Choroid plexus epithelial cell (primary cell): ENCODE results near the gene ALMS1.
"Not testable (repeated sequence)": the region's sequence is repeated elsewhere in the genome, so short reads cannot be mapped to it uniquely, and the experiment has no call there.

Source experiments
- DNase-seq: peaks from one replicate; pipeline ENCODE4 v3.0.0-alpha.2; 2010; ENCODE audit warnings: low read depth
- H3K4me3 ChIP-seq: 2 replicates; pipeline ENCODE4 v1.5.1; 2011; ENCODE audit warnings: low read depth, mild to moderate bottlenecking, control low read depth, low read length, moderate library complexity
- TF ChIP-seq, protein P1 (sequence below): conservative IDR thresholded peaks from 2 replicates; pipeline ENCODE4 v1.5.1; 2011; ENCODE audit warnings: low read depth, mild to moderate bottlenecking, control low read depth, inconsistent platforms, low read length, moderate library complexity

The ALMS1 gene

DNA sequence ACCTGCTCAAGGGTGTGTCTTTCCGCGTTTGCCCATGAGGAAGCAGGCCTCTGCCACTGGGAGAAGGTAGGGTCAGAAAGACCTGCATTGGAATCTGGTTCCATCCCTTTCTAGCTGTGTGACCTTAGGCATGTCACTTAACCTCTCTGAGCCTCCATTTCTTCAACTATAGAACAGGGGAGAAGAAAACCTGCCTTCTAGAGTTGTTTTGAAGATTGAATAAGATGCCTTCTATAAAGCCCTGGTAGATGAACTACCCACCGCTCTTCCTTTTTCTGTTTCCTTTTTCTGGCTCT is 256.1 kb downstream of the ALMS1 start:
- no peak overlapping the region for H3K4me3 ChIP-seq
- DNase-seq = no peak
- TF ChIP-seq, protein P1, sequence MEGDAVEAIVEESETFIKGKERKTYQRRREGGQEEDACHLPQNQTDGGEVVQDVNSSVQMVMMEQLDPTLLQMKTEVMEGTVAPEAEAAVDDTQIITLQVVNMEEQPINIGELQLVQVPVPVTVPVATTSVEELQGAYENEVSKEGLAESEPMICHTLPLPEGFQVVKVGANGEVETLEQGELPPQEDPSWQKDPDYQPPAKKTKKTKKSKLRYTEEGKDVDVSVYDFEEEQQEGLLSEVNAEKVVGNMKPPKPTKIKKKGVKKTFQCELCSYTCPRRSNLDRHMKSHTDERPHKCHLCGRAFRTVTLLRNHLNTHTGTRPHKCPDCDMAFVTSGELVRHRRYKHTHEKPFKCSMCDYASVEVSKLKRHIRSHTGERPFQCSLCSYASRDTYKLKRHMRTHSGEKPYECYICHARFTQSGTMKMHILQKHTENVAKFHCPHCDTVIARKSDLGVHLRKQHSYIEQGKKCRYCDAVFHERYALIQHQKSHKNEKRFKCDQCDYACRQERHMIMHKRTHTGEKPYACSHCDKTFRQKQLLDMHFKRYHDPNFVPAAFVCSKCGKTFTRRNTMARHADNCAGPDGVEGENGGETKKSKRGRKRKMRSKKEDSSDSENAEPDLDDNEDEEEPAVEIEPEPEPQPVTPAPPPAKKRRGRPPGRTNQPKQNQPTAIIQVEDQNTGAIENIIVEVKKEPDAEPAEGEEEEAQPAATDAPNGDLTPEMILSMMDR = no peak

DNA sequence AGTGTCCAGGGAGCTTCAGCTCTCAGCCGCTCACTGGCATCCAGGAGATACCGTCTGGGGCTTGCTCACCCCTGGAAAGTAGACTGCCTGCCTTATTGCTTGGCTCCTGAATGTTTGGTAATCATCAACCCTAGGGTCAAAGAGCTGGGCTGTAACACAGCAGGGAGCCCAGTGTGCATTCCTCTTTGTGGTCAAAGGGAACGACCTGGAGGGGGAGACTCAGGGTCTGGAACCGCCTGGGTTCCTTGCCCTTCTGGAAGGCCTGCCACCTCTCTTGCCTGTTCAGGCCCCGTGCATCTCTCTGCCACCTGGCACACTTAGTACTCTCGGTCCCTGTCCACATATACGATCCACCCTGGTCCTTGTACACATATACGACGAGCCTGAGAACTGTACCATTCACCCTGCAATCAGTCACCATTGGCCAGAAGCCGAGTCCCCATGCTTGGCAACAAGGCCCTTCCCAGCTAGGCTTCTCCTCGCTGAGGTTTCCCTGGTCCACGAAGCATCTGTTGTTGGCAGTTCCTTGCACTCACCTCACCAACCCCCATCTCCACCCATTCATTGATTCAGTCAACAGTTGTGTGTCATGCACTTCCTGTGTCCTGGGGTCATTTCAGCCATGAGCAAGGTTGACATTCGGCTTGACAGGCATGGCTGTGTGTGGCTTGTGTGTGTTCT is 256.8 kb downstream of the ALMS1 start, which contains the start of gene NAT8:
TSS of gene NAT8 (minus strand) at position 85 of the 681 bp plus-strand sequence. CDS start 794 bp downstream, outside the sequence.
- DNase-seq = peak; percentile 1
- TF ChIP-seq, protein P1 = no peak
- no peak within 1 kb of the TSS for H3K4me3 ChIP-seq

DNA sequence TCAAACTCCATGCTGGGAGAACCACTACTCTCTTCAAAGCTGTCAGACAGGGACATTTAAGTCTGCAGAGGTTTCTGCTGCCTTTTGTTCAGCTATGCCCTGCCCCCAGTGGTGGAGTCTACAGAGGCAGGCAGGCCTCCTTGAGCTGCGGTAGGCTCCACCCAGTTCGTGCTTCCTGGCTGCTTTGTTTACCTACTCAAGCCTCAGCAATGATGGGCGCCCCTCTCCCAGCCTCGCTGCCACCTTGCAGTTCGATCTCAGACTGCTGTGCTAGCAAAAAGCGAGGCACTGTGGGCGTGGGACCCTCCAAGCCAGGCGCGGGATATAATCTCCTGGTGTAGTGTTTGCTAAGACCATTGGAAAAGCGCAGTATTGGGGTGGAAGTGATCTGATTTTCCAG is 262.1 kb downstream of the ALMS1 start:
- not testable (repeated sequence) for H3K4me3 ChIP-seq, DNase-seq

DNA sequence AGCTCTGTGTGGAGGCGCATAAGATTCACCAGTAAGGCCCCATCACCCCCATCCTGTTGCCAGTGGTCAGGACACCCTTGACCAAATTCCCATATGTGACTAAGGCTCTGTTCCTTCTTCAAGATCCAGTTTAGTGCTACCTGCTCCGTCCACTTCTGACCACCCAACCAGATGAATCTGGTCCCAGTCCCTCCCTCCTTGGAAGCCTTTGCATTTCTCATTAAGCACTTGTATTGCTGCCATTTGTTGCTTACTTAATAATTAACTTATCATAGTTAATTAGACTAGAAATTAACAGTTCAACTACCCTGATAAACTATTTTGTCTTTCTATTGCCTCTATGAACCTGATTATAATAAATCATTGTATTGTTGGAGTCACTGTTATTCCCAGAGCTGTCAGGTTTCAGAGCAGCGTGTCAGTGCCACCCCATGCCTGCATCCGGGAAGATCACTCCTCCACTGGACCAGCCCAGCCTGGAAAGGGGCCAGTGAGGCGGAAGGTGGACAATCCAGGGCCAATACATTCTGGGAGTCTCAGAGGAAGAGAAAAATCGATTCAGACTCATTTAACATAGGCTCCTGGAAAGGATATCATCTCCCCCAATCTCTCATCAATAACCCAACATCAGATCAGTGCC is 266.1 kb downstream of the ALMS1 start:
- TF ChIP-seq, protein P1 = no peak
- no peak overlapping the region for H3K4me3 ChIP-seq
- DNase-seq = no peak

DNA sequence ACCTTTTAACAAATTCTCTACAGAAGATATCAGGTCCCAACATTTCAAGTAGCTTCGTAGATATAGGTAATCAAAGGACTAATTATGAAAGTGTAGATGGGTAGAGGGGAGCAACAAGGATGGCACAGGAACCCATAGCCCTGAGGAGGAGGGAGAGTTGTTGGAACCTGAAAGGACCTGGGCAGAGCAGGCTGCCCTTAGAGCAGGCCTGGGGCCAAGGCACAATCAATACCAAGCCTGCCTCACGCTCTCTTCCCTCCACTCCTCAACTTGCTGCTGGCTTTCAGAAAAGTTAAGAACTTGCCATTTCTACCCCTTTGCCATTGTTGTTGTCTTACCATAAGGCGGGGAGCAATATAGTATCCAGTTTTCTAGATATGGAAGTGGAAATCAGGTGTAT is 266.7 kb downstream of the ALMS1 start:
- TF ChIP-seq, protein P1 = no peak
- H3K4me3 ChIP-seq = no peak overlapping the region
- no peak for DNase-seq

DNA sequence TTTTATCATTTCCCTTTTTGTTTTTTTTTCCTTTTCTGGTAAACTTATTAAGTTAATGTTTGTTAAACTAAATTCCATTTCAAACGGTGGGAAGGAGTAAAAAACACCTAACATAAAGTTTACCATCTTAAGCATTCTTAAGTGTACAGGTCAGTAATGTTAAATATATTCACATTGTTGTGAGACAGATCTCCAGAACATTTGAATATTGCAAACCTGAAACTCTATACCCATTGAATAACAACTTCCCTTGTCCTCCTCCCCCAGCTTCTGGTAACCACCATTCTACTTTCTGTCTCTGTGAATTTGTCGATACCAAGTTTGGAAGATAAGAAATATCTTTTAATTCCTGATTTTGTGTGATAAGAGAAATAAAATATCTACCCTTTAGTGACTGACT is 268.5 kb downstream of the ALMS1 start:
- no peak for DNase-seq
- TF ChIP-seq, protein P1 = no peak
- H3K4me3 ChIP-seq = no peak overlapping the region
